Motor neuron (in vitro differentiated cells): ENCODE measurements around the gene DUSP7. TPM values are rescaled to one million over a fixed set of nuclear protein-coding genes. Genes with fewer than 3 reads are reported as not detected.

Experiments used
- ATAC-seq, 8 experiments: fragments of 200-7000 bp; cut with Tn5 transposase; replicated peaks in 6 of 8; 2 replicates each; pipeline ENCODE4 v1.8.0; 2021; ENCODE audit warnings: mild to moderate bottlenecking in 8 of 8, moderate library complexity in 8 of 8
- H3K27ac ChIP-seq, 2 donors: fragments of 250-450 bp; sonication (Bioruptor Pico); 2 replicates each; pipeline ENCODE4 v1.9.0; 2021; ENCODE audit warnings: antibody characterized with exemption in 2 of 2, mild to moderate bottlenecking in 2 of 2, moderate library complexity in 1 of 2
- H3K4me1 ChIP-seq, 2 donors: fragments of 250-450 bp; sonication (Bioruptor Pico); replicated peaks in 1 of 2; 2 replicates each; pipeline ENCODE4 v1.6.1; 2021; ENCODE audit warnings: antibody characterized with exemption in 2 of 2, mild to moderate bottlenecking in 2 of 2, moderate library complexity in 1 of 2
- H3K4me3 ChIP-seq, 5 donors: fragments of 250-450 bp; sonication (Bioruptor Pico); 2 replicates each; pipeline ENCODE4 v1.9.0; 2021; ENCODE audit warnings: antibody characterized with exemption in 5 of 5, mild to moderate bottlenecking in 5 of 5, moderate library complexity in 4 of 5
- WGBS, 10 experiments: fragments of 450-650 bp; shearing (Covaris generic); methylation state at CpG; one replicate each; pipeline ENCODE4 v1.0.0; 2022; 5-methylcytosine and 5-hydroxymethylcytosine counted together
- in situ Hi-C, 9 experiments: fragments of 400-800 bp; cut with MboI; loops; one replicate each; pipeline ENCODE4 v1.15.0; 2021; ENCODE audit warnings: low sequenced_read_pairs in 9 of 9, low pct_unique_long_range_greater_than_20kb in 2 of 9; ENCODE audit not compliant: unreplicated experiment in 9 of 9
- total RNA-seq, 8 experiments: library from RNA; unstranded; fragments of 300-600 nt; gene quantifications; 2 replicates each; pipeline versions ENCODE4 v1.2.3 to v1.2.4, GENCODE V29; 2022

DUSP7 gene
- total RNA-seq, 8 experiments from 2014 or later: 6.9 to 12.9 (median 8.8) TPM

GRCh38 chr3:52090933-52091468 is 34.6 kb upstream of the DUSP7 start:
- H3K27ac ChIP-seq: no peak overlapping the region
- WGBS, 10 experiments: 58 to 100% (median 65%) methylated on average over 1 to 6 of the region's 8 CpGs; no CpG with 5 or more reads in 7 of the 10 experiments
- in situ Hi-C loops: no loop called here

DNA sequence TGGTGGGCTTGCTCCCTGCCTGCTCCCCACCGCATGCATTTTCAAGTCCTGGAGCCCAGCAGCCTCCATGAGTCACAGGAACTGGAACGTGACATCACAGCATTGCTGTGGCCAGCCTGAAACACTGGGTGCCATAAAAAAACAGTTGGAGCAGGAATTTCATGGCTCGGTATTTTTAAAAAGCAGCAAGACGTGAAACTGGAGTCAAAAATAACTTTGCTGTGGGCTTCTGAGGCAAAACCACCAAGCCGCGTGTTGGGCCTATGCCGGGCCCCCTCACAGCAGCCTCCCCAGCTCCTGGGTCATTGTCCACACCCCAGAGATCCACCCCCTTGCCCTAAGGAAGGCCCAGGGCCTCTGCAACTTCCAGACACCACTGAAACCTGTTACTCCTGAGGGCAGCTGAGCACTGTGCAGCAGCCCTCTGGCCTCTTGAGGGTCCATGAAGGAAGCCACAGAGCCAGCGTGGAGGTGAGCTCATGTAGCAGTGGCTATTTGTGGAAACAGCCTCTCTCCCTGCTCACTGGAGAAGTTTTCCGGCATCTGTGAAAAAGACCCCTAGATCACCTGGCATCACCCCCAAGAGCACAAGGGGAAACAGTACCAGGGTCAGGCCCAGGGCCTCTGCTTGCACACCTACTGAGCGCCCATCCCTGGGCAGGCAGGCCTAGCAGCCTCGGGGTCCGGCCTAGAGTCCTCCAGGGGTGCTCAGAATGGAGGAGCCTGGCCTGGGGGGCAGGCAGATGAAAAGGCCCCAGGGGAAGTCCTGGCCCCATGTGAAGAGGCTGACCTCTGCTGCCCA is 34.0 kb upstream of the DUSP7 start:
- peak in 5 of 8 experiments; percentile 29 to 84 (median 68) for ATAC-seq
- 19 to 95% (median 93%) methylated on average over 3 to 6 of the region's 12 CpGs; no CpG with 5 or more reads in 5 of the 10 experiments for WGBS, 10 experiments
- Histone ChIP-seq H3K4me3 (no peak overlapping the region), H3K27ac (peak overlapping the region in 1 of 2 donors; percentile 47), H3K4me1 (peaks cover 35 to 41% of the 10 kb centered on the region in 2 donors)
- in situ Hi-C loops: no loop called here

More at GRCh38 chr3:52090933-52091468, 34.6 kb upstream of the DUSP7 start:
- H3K4me3 ChIP-seq: no peak overlapping the region
- H3K4me1 ChIP-seq: peaks cover 35 to 41% of the 10 kb centered on the region in 2 donors
- ATAC-seq: peak in 4 of 8 experiments; percentile 20 to 44 (median 26)

- Histone ChIP-seq H3K4me3 (no peak overlapping the region), H3K27ac (peak overlapping the region in 1 of 2 donors; percentile 89), H3K4me1 (peaks cover 35 to 41% of the 10 kb centered on the region in 2 donors)
- in situ Hi-C loops: no loop called here
- ATAC-seq: no peak
- 40 to 100% (median 94%) methylated on average over 1 to 2 of the region's 4 CpGs; no CpG with 5 or more reads in 6 of the 10 experiments for WGBS, 10 experiments
Observed at GRCh38 chr3:52089691-52090090, 33.3 kb upstream of the DUSP7 start.

- peak in 5 of 8 experiments; percentile 60 to 90 (median 89) for ATAC-seq
- 74 to 100% (median 80%) methylated on average over 1 to 4 of the region's 17 CpGs; no CpG with 5 or more reads in 5 of the 10 experiments for WGBS, 10 experiments
- in situ Hi-C loops: no loop called here
- Histone ChIP-seq H3K4me3 (no peak overlapping the region), H3K27ac (peak overlapping the region; percentile 68 to 89), H3K4me1 (peaks cover 35 to 41% of the 10 kb centered on the region in 2 donors)
Observed at GRCh38 chr3:52088445-52089367, 32.3 kb upstream of the DUSP7 start.

DNA sequence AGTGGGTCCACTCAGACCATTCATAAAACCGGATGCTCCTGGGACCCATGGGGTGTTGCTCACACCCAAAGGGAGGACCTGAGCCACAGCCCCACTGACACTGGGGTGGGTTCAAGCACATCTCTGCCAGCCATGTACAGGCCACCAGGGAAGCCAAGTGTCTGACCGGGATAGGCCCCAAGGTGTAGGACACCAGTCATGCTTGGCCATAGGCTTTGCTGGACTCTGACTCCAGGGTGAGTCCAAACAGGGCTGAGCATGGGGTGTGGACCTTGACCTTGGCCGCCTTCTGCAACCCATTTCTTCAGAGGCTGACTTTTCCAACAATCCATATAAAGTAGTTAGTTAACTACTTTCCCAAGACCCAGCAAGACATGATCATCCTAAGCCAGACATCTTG is 31.4 kb upstream of the DUSP7 start:
- Histone ChIP-seq H3K27ac (peak overlapping the region; percentile 68 to 89), H3K4me3 (no peak overlapping the region), H3K4me1 (peaks cover 35 to 41% of the 10 kb centered on the region in 2 donors)
- in situ Hi-C loops: no loop called here
- ATAC-seq: no peak
- WGBS, 10 experiments: 79 to 100% (median 90%) methylated on average over 1 to 2 of the region's 3 CpGs; no CpG with 5 or more reads in 6 of the 10 experiments

DNA sequence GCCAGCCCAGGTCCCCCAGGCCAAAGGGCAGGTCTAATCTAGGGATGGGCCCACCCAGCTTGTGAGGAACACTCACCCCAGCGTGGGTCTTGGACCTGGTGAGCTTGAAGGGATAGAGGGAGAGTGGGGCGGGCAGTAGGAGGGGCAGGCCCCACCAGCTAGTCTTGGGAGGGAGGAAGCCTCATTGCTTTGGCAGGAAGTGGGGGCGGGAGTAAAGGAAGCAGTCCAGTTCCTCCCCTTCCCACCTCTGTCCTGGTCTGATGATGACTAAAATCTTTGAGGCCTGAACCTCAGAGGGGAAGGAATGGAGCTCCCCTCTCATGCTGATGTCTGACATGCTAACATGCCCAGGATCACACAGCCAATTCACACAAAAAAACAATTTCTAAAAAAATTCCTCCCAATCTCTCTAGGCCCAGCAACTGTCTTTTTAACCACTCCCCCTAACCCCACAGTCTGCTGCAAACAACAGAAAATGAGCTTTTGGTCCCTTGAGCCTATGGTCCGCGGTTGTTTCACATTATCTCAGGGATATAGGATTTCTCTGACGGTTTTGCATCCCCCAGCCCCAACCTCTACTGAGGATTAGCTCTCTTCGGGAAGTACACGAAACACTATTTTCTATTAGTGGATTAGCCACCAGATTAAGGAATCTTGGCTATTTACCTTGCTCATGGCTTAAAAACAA is 30.7 kb upstream of the DUSP7 start:
- Histone ChIP-seq H3K4me1 (peaks cover 35 to 41% of the 10 kb centered on the region in 2 donors), H3K4me3 (no peak overlapping the region), H3K27ac (peak overlapping the region in 1 of 2 donors; percentile 40)
- ATAC-seq: no peak
- WGBS, 10 experiments: 55 to 100% (median 98%) methylated on average over 1 to 6 of the region's 8 CpGs; no CpG with 5 or more reads in 2 of the 10 experiments
- in situ Hi-C loops: no loop called here

DNA sequence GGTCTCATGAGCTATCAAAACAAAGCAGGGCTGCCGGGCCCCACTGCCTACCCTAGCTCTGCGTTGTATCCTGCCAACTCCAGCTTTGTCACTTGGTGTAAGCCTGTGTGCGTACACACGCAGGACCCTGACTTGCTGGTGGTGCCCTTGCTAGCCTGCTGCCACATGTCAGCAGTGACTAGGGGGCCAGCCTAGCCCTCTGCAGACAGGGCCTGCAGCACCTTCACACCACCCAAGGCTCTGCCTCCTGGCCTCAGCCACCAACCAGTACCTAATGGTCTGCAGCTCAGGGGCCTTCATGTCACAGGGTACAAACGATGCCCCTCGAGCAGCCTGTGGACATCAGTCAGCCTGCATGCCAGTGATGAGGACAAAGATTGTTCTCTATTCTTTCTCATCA is 30.1 kb upstream of the DUSP7 start:
- Histone ChIP-seq H3K4me1 (peaks cover 32 to 39% of the 10 kb centered on the region in 2 donors), H3K4me3 (no peak overlapping the region), H3K27ac (peak overlapping the region in 1 of 2 donors; percentile 40)
- no peak for ATAC-seq
- WGBS, 10 experiments: 50 to 100% (median 92%) methylated on average over 2 to 3 of the region's 6 CpGs; no CpG with 5 or more reads in 5 of the 10 experiments
- in situ Hi-C loops: no loop called here

- in situ Hi-C loops: no loop called here
- Histone ChIP-seq H3K27ac (no peak overlapping the region), H3K4me3 (no peak overlapping the region), H3K4me1 (peaks cover 26 to 33% of the 10 kb centered on the region in 2 donors)
- WGBS, 10 experiments: 40 to 100% (median 85%) methylated on average over 1 to 6 of the region's 10 CpGs; no CpG with 5 or more reads in 3 of the 10 experiments
- peak in 3 of 8 experiments; percentile 54 to 75 (median 70) for ATAC-seq
Observed at GRCh38 chr3:52085681-52086282, 29.4 kb upstream of the DUSP7 start.

- 80 to 92% (median 83%) methylated on average over 1 to 8 of the region's 13 CpGs; no CpG with 5 or more reads in 6 of the 10 experiments for WGBS, 10 experiments
- peak in 1 of 8 experiments; percentile 33 for ATAC-seq
- H3K4me1 ChIP-seq: peaks cover 20 to 29% of the 10 kb centered on the region in 2 donors
- no peak overlapping the region for H3K4me3 ChIP-seq
- no peak overlapping the region for H3K27ac ChIP-seq
- in situ Hi-C loops: no loop called here
Observed at GRCh38 chr3:52084954-52085680, 28.7 kb upstream of the DUSP7 start.

GRCh38 chr3:52084216-52084945 is 28.0 kb upstream of the DUSP7 start:
- ATAC-seq: no peak
- in situ Hi-C loops: no loop called here

More at GRCh38 chr3:52084216-52084945, 28.0 kb upstream of the DUSP7 start:
- Histone ChIP-seq H3K4me3 (no peak overlapping the region), H3K4me1 (peaks cover 18 to 27% of the 10 kb centered on the region in 2 donors), H3K27ac (no peak overlapping the region)
- WGBS, 10 experiments: 100% methylated on average over 1 of the region's 9 CpGs; no CpG with 5 or more reads in 9 of the 10 experiments
